Suprapubic skin (tissue), 4 donors: ENCODE results near the gene SRSF11.

Source experiments
- CTCF ChIP-seq, 2 donors: fragments of 200-600 bp in 1 of 2; fragments of 450-650 bp in 1 of 2; sonication (generic) in 1 of 2; IDR thresholded peaks; one replicate each; pipeline ENCODE4 v1.5.1; 2016 to 2019; ENCODE audit warnings: antibody characterized with exemption in 2 of 2, mild to moderate bottlenecking in 1 of 2, moderate library complexity in 1 of 2
- POLR2A ChIP-seq, 2 donors: fragments of 450-650 bp; IDR thresholded peaks; one replicate each; pipeline ENCODE4 v1.6.1; 2017; ENCODE audit warnings: antibody characterized with exemption in 2 of 2, mild to moderate bottlenecking in 2 of 2, moderate library complexity in 2 of 2
- POLR2AphosphoS5 ChIP-seq, 3 donors: sonication (generic); formaldehyde crosslinking; IDR thresholded peaks; one replicate each; pipeline ENCODE4 v1.6.1; 2017; ENCODE audit warnings: antibody characterized with exemption in 3 of 3

DNA sequence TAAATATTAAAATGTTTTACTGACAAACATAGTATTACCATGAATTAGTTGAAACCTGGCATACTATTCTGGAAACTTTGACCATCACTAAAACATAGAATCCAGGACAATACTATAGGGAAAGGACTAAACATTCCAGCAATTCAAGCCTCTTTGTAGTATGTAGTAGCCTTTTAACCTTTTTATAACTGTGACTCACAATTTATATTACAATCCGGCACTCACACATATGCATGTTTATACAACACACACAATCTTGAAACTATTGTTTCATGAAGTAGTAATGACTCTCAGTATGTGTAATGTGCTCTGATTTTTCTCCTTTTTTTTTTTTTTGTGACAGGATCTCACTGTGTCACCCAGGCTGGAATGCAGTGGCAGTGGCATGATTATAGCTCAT is 69.0 kb downstream of the SRSF11 start:
- TF ChIP-seq POLR2A (IDR thresholded peaks at IDR 0.05) (no peak), CTCF (IDR thresholded peaks at IDR 0.05) (no peak), POLR2AphosphoS5 (IDR thresholded peaks at IDR 0.05) (no peak)
